Suprapubic skin (tissue), 4 donors: ENCODE measurements around the gene NCAM1. TPM values are rescaled to one million over a fixed set of nuclear protein-coding genes. Genes with fewer than 3 reads are reported as not detected.

ENCODE experiments used
- DNase-seq, 2 donors: peaks; one replicate each; pipeline ENCODE4 v3.0.0-alpha.2; 2019; ENCODE audit warnings: low spot score in 2 of 2
- H3K27ac ChIP-seq: fragments of 200-600 bp; sonication (generic); one replicate; pipeline ENCODE4 v1.5.1; 2019
- H3K27me3 ChIP-seq: fragments of 200-600 bp; sonication (generic); one replicate; pipeline ENCODE4 v1.5.1; 2019
- H3K36me3 ChIP-seq: fragments of 200-600 bp; sonication (generic); one replicate; pipeline ENCODE4 v1.5.1; 2019
- H3K4me1 ChIP-seq: fragments of 200-600 bp; sonication (generic); one replicate; pipeline ENCODE4 v1.5.1; 2019
- H3K4me3 ChIP-seq: fragments of 200-600 bp; sonication (generic); one replicate; pipeline ENCODE4 v1.5.1; 2019; ENCODE audit warnings: mild to moderate bottlenecking
- H3K9me3 ChIP-seq: fragments of 200-600 bp; sonication (generic); one replicate; pipeline ENCODE4 v1.5.1; 2019
- CTCF ChIP-seq, 2 donors: fragments of 200-600 bp in 1 of 2; fragments of 450-650 bp in 1 of 2; sonication (generic) in 1 of 2; IDR thresholded peaks; one replicate each; pipeline ENCODE4 v1.5.1; 2016 to 2019; ENCODE audit warnings: antibody characterized with exemption in 2 of 2, mild to moderate bottlenecking in 1 of 2, moderate library complexity in 1 of 2
- EP300 ChIP-seq: sonication (generic); formaldehyde crosslinking; IDR thresholded peaks from one replicate; pipeline ENCODE4 v1.6.1; 2017; ENCODE audit warnings: antibody characterized with exemption
- POLR2A ChIP-seq, 2 donors: fragments of 450-650 bp; IDR thresholded peaks; one replicate each; pipeline ENCODE4 v1.6.1; 2017; ENCODE audit warnings: antibody characterized with exemption in 2 of 2, mild to moderate bottlenecking in 2 of 2, moderate library complexity in 2 of 2
- POLR2AphosphoS5 ChIP-seq, 3 donors: sonication (generic); formaldehyde crosslinking; IDR thresholded peaks; one replicate each; pipeline ENCODE4 v1.6.1; 2017; ENCODE audit warnings: antibody characterized with exemption in 3 of 3
- WGBS: methylation state at CpG from one replicate; pipeline ENCODE4 v1.1.5; 2018; 5-methylcytosine and 5-hydroxymethylcytosine counted together
- total RNA-seq, 4 donors: library from RNA; depleted of rRNA; stranded (reverse); fragments of >200 nt; gene quantifications; one replicate each; pipeline ENCODE4 v1.1.0, GENCODE V29; 2016

NCAM1 gene
- total RNA-seq, 4 donors from 2014 or later = 0.98 to 3.3 (median 1.9) TPM

DNA sequence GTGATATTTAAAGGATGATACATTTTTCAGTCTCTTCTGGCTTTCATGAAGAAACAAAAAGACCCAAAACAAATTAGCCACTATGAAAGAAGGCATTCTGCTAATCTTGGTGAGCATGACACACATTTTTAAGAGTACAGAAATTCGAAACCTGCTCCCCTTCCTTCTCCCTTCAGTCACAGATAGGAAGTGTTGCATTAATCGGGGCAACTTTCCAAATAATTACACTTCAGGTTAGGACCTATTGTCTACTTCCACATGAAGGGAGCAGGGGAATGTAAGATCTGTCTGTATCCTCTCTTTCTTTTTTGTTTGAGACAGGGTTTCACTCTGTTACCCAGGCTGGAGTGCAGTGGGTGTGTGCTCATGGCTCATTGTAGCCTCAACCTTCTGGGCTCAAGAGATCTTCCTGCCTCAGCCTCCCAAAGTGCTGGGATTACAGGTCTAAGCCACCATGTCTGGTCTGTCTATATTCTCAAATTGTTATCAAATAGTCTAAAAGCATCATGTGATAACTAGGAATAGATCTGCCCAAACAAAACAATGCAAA lies 45.8 kb downstream of the NCAM1 start:
- no peak overlapping the region for H3K27ac ChIP-seq
- H3K4me1 ChIP-seq = no peaks in the 10 kb centered on the region
- no peak overlapping the region for H3K4me3 ChIP-seq
- no peak for DNase-seq
- H3K9me3 ChIP-seq = no peaks in the 10 kb centered on the region
- TF ChIP-seq CTCF (IDR thresholded peaks at IDR 0.05) (no peak), POLR2A (IDR thresholded peaks at IDR 0.05) (no peak), EP300 (no peak), POLR2AphosphoS5 (IDR thresholded peaks at IDR 0.05) (no peak)
- WGBS = 37% methylated on average over 2 of the region's 2 CpGs
- no peaks in the 10 kb centered on the region for H3K36me3 ChIP-seq
- H3K27me3 ChIP-seq = no peaks in the 10 kb centered on the region

DNA sequence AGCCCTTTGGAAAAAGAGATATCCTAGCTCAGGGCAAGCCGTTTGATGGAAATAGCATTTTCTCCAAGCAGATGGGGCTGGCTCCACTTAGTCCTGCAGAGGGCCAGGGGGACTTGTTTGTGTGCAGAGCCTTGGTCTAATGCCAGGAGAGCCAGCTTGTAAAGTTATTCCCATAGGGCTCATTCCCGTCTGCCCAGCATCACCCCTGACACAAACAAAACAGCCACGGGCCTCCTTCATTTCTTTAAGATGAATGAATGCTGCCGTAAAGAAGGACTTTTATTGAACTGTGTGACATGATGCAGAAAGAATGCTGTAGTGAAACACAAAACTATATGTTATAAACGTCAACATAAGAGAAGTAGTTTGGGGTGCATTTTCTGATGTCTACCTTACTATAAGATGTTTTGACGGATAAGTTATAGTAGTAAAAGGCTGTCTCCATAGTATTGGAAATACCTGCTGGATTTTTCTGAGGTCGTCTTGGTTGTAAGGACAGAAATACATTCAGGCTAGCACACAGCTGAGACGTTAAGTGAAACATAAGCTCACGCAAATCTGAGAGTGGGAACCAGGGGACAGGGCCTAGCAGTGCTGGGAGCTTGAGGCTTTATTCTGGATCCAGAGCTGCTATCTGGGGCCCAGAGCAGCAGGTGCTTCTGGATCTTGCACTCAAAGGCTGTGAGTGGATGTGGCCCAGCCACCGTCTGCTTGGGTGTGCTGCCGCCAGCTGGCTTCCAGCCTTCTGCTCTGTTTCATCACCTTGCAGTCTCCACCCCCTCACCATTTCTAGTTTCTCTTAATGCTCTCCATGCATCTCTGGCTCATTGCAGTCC lies 53.3 kb downstream of the NCAM1 start:
- no peak for TF ChIP-seq EP300
- TF ChIP-seq POLR2A (IDR thresholded peaks at IDR 0.05) = no peak
- TF ChIP-seq POLR2AphosphoS5 (IDR thresholded peaks at IDR 0.05) = no peak
- TF ChIP-seq CTCF (IDR thresholded peaks at IDR 0.05) = no peak
- no peaks in the 10 kb centered on the region for H3K27me3 ChIP-seq
- no peak overlapping the region for H3K4me3 ChIP-seq
- no peaks in the 10 kb centered on the region for H3K9me3 ChIP-seq
- 55% methylated on average over 11 of the region's 11 CpGs for WGBS
- no peaks in the 10 kb centered on the region for H3K36me3 ChIP-seq
- no peaks in the 10 kb centered on the region for H3K4me1 ChIP-seq
- H3K27ac ChIP-seq = no peak overlapping the region
- DNase-seq = no peak

DNA sequence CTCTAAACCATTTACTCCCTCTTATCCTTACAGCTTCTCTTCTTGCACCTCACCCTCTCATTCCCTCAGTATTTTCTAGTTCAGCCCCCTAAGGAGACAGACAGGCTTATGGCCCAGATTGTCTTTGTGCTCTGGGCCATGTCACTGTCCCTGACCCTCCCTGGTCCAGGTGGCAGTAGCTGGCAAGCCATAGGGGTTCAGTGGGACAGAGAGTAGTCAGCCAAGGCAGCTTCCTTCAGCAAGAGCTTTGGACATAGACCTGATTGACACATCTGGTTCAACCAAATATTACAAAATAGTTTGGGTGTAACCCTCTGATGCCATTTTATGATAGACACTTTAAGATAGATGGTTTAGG lies 53.9 kb downstream of the NCAM1 start:
- no peak overlapping the region for H3K4me3 ChIP-seq
- H3K4me1 ChIP-seq = no peaks in the 10 kb centered on the region
- H3K27ac ChIP-seq = no peak overlapping the region

GRCh38 chr11:113016905-113017304 lies 55.7 kb downstream of the NCAM1 start:
- Histone ChIP-seq H3K27me3 (no peaks in the 10 kb centered on the region), H3K27ac (no peak overlapping the region), H3K9me3 (no peaks in the 10 kb centered on the region), H3K4me3 (no peak overlapping the region), H3K36me3 (no peaks in the 10 kb centered on the region), H3K4me1 (no peaks in the 10 kb centered on the region)
- WGBS = 64% methylated on average over 4 of the region's 4 CpGs
- no peak for TF ChIP-seq POLR2A (IDR thresholded peaks at IDR 0.05)
- no peak for TF ChIP-seq CTCF (IDR thresholded peaks at IDR 0.05)
- TF ChIP-seq EP300 = no peak
- no peak for TF ChIP-seq POLR2AphosphoS5 (IDR thresholded peaks at IDR 0.05)
- DNase-seq = no peak

More for the DNA sequence above, 53.9 kb downstream of the NCAM1 start:
- Histone ChIP-seq H3K27me3 (no peaks in the 10 kb centered on the region), H3K36me3 (no peaks in the 10 kb centered on the region), H3K9me3 (no peaks in the 10 kb centered on the region)
- no peak for TF ChIP-seq CTCF (IDR thresholded peaks at IDR 0.05)
- TF ChIP-seq POLR2A (IDR thresholded peaks at IDR 0.05) = no peak
- TF ChIP-seq EP300 = no peak
- no peak for TF ChIP-seq POLR2AphosphoS5 (IDR thresholded peaks at IDR 0.05)
- DNase-seq = no peak

GRCh38 chr11:113018913-113019312 lies 57.7 kb downstream of the NCAM1 start:
- no peak for DNase-seq
- WGBS = 93% methylated on average over 5 of the region's 5 CpGs
- no peak overlapping the region for H3K27ac ChIP-seq

More at GRCh38 chr11:113018913-113019312, 57.7 kb downstream of the NCAM1 start:
- H3K9me3 ChIP-seq = no peaks in the 10 kb centered on the region
- no peaks in the 10 kb centered on the region for H3K4me1 ChIP-seq
- no peaks in the 10 kb centered on the region for H3K27me3 ChIP-seq
- no peak for TF ChIP-seq EP300
- no peak for TF ChIP-seq POLR2A (IDR thresholded peaks at IDR 0.05)
- no peak for TF ChIP-seq POLR2AphosphoS5 (IDR thresholded peaks at IDR 0.05)
- no peak for TF ChIP-seq CTCF (IDR thresholded peaks at IDR 0.05)
- no peaks in the 10 kb centered on the region for H3K36me3 ChIP-seq
- no peak overlapping the region for H3K4me3 ChIP-seq
